HEK293T (cell line): ENCODE measurements around the gene PKN1.

ENCODE experiments used
- ARNT ChIP-seq: fragments of 450-650 bp; IDR thresholded peaks from 2 replicates; pipeline ENCODE4 v1.6.1; 2017; ENCODE audit warnings: mild to moderate bottlenecking
- BHLHE40 ChIP-seq: fragments of 450-650 bp; IDR thresholded peaks from 2 replicates; pipeline ENCODE4 v1.6.1; 2016; ENCODE audit warnings: mild to moderate bottlenecking, moderate library complexity, borderline replicate concordance
- HDGF ChIP-seq: fragments of 450-650 bp; IDR thresholded peaks from 2 replicates; pipeline ENCODE4 v1.6.1; 2017; ENCODE audit warnings: antibody characterized with exemption, borderline replicate concordance

GRCh38 chr19:14487370-14488125 lies 54.4 kb downstream of the PKN1 start:
- TF ChIP-seq ARNT (no peak), BHLHE40 (no peak), HDGF (no peak)
